Measurements from ENCODE around the gene INO80.
"Not testable (repeated sequence)": the region's sequence is repeated elsewhere in the genome, so short reads cannot be mapped to it uniquely, and the experiment has no call there.

Gene INO80

GRCh38 chr15:41116962-41117252, 827 bp upstream of the INO80 start:
- no peak for DNase-seq

GRCh38 chr15:41115652-41116115, 396 bp downstream of the INO80 start:
- DNase-seq, result peak; percentile 89

GRCh38 chr15:41115161-41115651, 874 bp downstream of the INO80 start:
- peak; percentile 74 for DNase-seq

- no peak for DNase-seq
Measured at GRCh38 chr15:41106947-41107346, 9.1 kb downstream of the INO80 start.

- no peak for DNase-seq
Measured at GRCh38 chr15:41105348-41106334, 10.4 kb downstream of the INO80 start.

- no peak for DNase-seq
Measured at GRCh38 chr15:41104234-41104633, 11.8 kb downstream of the INO80 start.

GRCh38 chr15:41102854-41103253, 13.2 kb downstream of the INO80 start:
- no peak for DNase-seq

- DNase-seq, result peak; percentile 47
Measured at GRCh38 chr15:41096178-41096577, 19.9 kb downstream of the INO80 start.

GRCh38 chr15:41085029-41085428, 31.1 kb downstream of the INO80 start:
- no peak for DNase-seq

GRCh38 chr15:41080144-41080543, 35.9 kb downstream of the INO80 start:
- DNase-seq, result no peak

- peak; percentile 12 for DNase-seq
Measured at GRCh38 chr15:41079717-41080116, 36.4 kb downstream of the INO80 start.

- DNase-seq, result not testable (repeated sequence)
Measured at GRCh38 chr15:41078879-41079278, 37.2 kb downstream of the INO80 start.

GRCh38 chr15:41078125-41078524, 38.0 kb downstream of the INO80 start:
- DNase-seq, result no peak

- DNase-seq, result no peak
Measured at GRCh38 chr15:41073028-41073427, 43.1 kb downstream of the INO80 start.

GRCh38 chr15:41072013-41072412, 44.1 kb downstream of the INO80 start:
- no peak for DNase-seq

- DNase-seq, result no peak
Measured at GRCh38 chr15:41066516-41066915, 49.6 kb downstream of the INO80 start.

GRCh38 chr15:41061667-41062066, 54.4 kb downstream of the INO80 start:
- DNase-seq, result no peak

- DNase-seq, result no peak
Measured at GRCh38 chr15:41060505-41060904, 55.6 kb downstream of the INO80 start.

- DNase-seq, result no peak
Measured at GRCh38 chr15:41056810-41057209, 59.3 kb downstream of the INO80 start.

- DNase-seq, result no peak
Measured at GRCh38 chr15:41055706-41056105, 60.4 kb downstream of the INO80 start.

- no peak for DNase-seq
Measured at GRCh38 chr15:41051139-41051538, 64.9 kb downstream of the INO80 start.

GRCh38 chr15:41048852-41049251, 67.2 kb downstream of the INO80 start:
- DNase-seq, result no peak

- no peak for DNase-seq
Measured at GRCh38 chr15:41048397-41048796, 67.7 kb downstream of the INO80 start.

- DNase-seq, result no peak
Measured at GRCh38 chr15:41047474-41047873, 68.6 kb downstream of the INO80 start.
